ENCODE data around the gene SLC7A5.

DNA sequence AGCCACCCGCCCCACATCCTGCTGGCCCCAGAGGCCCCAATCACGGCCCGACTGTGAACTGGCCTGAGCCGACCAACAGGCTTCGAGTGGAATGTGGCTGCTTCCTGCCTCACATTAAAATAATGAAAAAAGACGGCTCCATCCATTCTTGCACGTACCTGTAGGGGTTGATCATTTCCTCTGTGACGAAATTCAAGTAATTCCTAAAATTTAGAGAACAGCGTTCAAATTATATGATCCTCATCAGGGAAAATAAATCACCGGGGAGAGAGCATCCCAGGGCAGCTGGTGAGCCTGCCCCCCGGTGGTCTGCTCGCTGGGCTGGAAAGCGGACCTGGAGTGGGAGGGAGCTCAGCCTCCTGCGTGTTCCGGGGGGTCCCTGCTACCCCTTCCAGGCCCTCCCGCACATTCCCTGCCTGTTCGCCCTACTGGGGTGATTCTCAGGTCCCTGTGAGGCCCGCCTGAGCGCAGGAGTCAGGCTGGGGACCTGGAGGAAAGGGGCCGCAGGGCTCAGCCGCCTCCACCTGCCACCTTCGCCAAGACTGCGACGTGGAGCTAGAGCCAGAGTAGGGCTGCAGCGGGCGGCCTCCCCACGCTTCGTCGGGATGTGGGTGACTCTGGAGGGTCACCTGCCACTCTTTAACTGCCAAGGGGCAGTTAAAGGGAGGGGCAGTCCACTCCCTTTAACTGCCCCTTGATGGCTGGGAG lies 28.9 kb downstream of the SLC7A5 start:
- TF ChIP-seq, protein P1, sequence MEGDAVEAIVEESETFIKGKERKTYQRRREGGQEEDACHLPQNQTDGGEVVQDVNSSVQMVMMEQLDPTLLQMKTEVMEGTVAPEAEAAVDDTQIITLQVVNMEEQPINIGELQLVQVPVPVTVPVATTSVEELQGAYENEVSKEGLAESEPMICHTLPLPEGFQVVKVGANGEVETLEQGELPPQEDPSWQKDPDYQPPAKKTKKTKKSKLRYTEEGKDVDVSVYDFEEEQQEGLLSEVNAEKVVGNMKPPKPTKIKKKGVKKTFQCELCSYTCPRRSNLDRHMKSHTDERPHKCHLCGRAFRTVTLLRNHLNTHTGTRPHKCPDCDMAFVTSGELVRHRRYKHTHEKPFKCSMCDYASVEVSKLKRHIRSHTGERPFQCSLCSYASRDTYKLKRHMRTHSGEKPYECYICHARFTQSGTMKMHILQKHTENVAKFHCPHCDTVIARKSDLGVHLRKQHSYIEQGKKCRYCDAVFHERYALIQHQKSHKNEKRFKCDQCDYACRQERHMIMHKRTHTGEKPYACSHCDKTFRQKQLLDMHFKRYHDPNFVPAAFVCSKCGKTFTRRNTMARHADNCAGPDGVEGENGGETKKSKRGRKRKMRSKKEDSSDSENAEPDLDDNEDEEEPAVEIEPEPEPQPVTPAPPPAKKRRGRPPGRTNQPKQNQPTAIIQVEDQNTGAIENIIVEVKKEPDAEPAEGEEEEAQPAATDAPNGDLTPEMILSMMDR (conservative IDR thresholded peaks at IDR 0.05): no peak
- no peak for TF ChIP-seq ZFX (IDR thresholded peaks at IDR 0.05)

Data from C4-2B (cell line).